ENCODE data around the gene MRPS26. TPM values are rescaled to one million over a fixed set of nuclear protein-coding genes. Genes with fewer than 3 reads are reported as not detected.
"Not testable (repeated sequence)": the region's sequence is repeated elsewhere in the genome, so short reads cannot be mapped to it uniquely, and the experiment has no call there.

MRPS26 gene
- total and polyA plus RNA-seq, 2 experiments from 2014 or later, result 133 to 159 TPM

- Histone ChIP-seq H3K27me3 (no peaks in the 10 kb centered on the region), H3K4me1 (ENCODE audit: low read depth) (no peaks in the 10 kb centered on the region), H3K9me3 (ENCODE audit: low read depth) (no peaks in the 10 kb centered on the region), H3K4me3 (no peak overlapping the region), H3K36me3 (peaks cover 17% of the 10 kb centered on the region), H3K27ac (no peak overlapping the region)
- no peak for TF ChIP-seq CTCF (IDR thresholded peaks at IDR 0.05; ENCODE audit: low read depth, low read length)
- no peak for DNase-seq (ENCODE audit: low read depth in 1 of 2, low spot score in 1 of 2)
Observed at GRCh38 chr20:3011752-3012151, 34.1 kb upstream of the MRPS26 start.

- H3K27ac ChIP-seq, result no peak overlapping the region
- no peak for TF ChIP-seq CTCF (IDR thresholded peaks at IDR 0.05; ENCODE audit: low read depth, low read length)
Observed at GRCh38 chr20:3013771-3014170, 32.1 kb upstream of the MRPS26 start.

GRCh38 chr20:3014179-3014578, 31.7 kb upstream of the MRPS26 start:
- TF ChIP-seq CTCF (IDR thresholded peaks at IDR 0.05; ENCODE audit: low read depth, low read length), result no peak
- H3K27ac ChIP-seq, result no peak overlapping the region
- no peak for DNase-seq (ENCODE audit: low read depth in 1 of 2, low spot score in 1 of 2)
- no peaks in the 10 kb centered on the region for H3K4me1 ChIP-seq (ENCODE audit: low read depth)
- no peak overlapping the region for H3K4me3 ChIP-seq
- peaks cover 7% of the 10 kb centered on the region for H3K36me3 ChIP-seq
- H3K27me3 ChIP-seq, result no peaks in the 10 kb centered on the region
- H3K9me3 ChIP-seq (ENCODE audit: low read depth), result no peaks in the 10 kb centered on the region

More at GRCh38 chr20:3013771-3014170, 32.1 kb upstream of the MRPS26 start:
- Histone ChIP-seq H3K36me3 (peaks cover 7% of the 10 kb centered on the region), H3K4me1 (ENCODE audit: low read depth) (no peaks in the 10 kb centered on the region), H3K27me3 (no peaks in the 10 kb centered on the region), H3K9me3 (ENCODE audit: low read depth) (no peaks in the 10 kb centered on the region), H3K4me3 (no peak overlapping the region)
- DNase-seq (ENCODE audit: low read depth in 1 of 2, low spot score in 1 of 2), result no peak

- TF ChIP-seq CTCF (IDR thresholded peaks at IDR 0.05; ENCODE audit: low read depth, low read length), result no peak
- Histone ChIP-seq H3K27ac (no peak overlapping the region), H3K4me1 (ENCODE audit: low read depth) (no peaks in the 10 kb centered on the region), H3K9me3 (ENCODE audit: low read depth) (no peaks in the 10 kb centered on the region), H3K36me3 (peaks cover 7% of the 10 kb centered on the region), H3K4me3 (no peak overlapping the region), H3K27me3 (no peaks in the 10 kb centered on the region)
- no peak for DNase-seq (ENCODE audit: low read depth in 1 of 2, low spot score in 1 of 2)
Observed at GRCh38 chr20:3014662-3015061, 31.2 kb upstream of the MRPS26 start.

- H3K9me3 ChIP-seq (ENCODE audit: low read depth); H3K36me3 ChIP-seq; H3K4me1 ChIP-seq (ENCODE audit: low read depth); H3K27ac ChIP-seq; H3K27me3 ChIP-seq; H3K4me3 ChIP-seq; DNase-seq (ENCODE audit: low read depth in 1 of 2, low spot score in 1 of 2): not testable (repeated sequence)
Observed at GRCh38 chr20:3015302-3015701, 30.6 kb upstream of the MRPS26 start.

- Histone ChIP-seq H3K27ac (no peak overlapping the region), H3K4me1 (ENCODE audit: low read depth) (no peaks in the 10 kb centered on the region), H3K4me3 (no peak overlapping the region), H3K36me3 (peaks cover 25% of the 10 kb centered on the region), H3K27me3 (no peaks in the 10 kb centered on the region), H3K9me3 (ENCODE audit: low read depth) (no peaks in the 10 kb centered on the region)
- TF ChIP-seq CTCF (IDR thresholded peaks at IDR 0.05; ENCODE audit: low read depth, low read length), result no peak
- DNase-seq (ENCODE audit: low read depth in 1 of 2, low spot score in 1 of 2), result no peak
Observed at GRCh38 chr20:3021327-3021726, 24.5 kb upstream of the MRPS26 start.

Measured in cardiac muscle cell (in vitro differentiated cells and primary cell).